D721Med (cell line): ENCODE results near the gene PSMG4.

Experiments
- DNase-seq: peaks from one replicate; pipeline ENCODE4 v3.0.0; 2011; ENCODE audit warnings: low spot score; ENCODE audit not compliant: insufficient read length
- FAIRE-seq: peaks from 2 replicates; lab custom pipeline; 2011; peaks lifted over from hg19 to GRCh38; lab: Jason Lieb, UNC
- CTCF ChIP-seq: IDR thresholded peaks from 2 replicates; pipeline ENCODE4 v1.5.1; 2012; ENCODE audit warnings: mild to moderate bottlenecking, control low read depth; ENCODE audit not compliant: insufficient read depth; ENCODE audit errors: missing control alignments

PSMG4 gene

DNA sequence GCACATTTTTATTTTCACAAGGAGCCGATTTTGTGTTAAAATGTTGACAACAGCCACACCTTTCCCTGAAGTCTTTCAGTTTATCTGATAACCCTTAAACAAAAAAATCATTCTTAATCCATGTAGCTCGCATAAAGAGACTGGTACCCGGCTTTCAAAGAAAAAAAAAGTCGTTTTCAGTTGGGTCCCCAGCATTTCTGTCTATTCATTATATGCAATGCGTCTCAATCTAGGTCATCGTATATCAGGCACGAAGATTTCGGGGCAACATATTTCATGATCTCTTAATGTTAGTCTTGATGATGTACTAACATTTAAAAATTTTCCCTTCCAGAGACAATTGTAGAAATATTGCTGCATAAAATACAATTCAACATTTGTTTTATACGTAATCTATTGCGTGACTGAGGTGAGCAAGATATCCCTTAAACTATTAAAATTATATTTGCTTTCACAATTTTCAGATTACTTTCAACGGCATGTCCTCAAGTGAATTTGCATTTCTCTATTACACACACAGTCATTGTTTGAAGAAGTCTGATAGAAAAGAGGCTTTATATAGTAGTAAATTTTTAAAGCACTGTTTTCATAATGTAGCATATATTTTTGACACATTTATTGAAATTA, 28.4 kb upstream of the PSMG4 start:
- no peak for TF ChIP-seq CTCF
- no peak for FAIRE-seq
- DNase-seq = no peak

DNA sequence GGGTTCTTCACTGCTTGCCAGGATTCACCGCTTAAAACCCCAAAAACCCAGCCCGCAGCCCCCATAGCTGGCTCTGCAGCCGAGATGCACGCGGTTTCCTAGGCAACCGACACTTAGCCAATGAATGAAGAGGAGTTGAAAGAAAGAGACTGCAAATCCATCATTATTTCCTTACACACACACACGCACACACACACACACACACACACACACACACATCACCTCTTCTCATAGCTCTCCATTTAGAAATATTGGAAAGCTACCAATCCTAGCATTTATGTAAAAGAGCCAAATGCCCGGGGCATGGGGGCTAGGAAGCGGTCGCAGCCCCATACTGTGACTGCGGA, 27.9 kb upstream of the PSMG4 start:
- TF ChIP-seq CTCF = no peak
- DNase-seq (no peak), FAIRE-seq (no peak)

DNA sequence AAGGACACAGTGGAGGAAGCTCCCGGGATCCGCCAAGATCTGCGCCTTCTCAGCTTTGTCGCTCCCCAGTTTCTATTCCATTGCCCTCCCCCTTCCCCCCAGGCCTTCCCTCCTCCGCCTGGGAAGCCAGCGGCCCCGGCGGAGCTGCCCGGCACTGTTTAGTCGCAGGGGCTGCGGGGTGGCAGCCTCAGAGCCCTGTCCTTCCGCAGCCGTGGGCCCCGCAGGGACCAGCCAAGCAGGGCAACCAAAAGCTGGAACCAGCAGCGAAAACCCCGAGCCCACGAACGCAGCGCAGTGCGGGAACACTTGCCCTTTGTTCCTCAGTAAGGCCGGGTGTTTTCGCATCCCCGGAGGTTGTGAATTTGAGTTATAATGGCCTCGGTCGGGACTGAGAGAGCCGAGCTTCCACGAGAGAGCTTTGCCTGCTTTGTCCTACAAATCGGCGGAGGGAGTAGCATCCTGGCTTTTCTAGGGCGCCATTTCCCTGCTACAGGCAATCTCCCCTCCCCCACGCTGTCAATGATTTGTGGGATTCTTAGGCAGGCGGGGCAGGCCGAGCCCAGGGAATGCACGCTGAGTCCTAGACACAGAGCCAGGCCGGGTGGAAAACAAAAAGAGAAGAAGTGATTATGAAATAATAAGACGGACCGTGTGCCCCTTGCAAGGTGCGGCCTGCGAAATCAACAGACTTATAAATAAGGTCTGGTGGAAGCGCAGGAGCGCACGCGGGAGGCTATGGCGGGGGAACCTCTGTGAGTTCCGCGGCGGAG, 27.3 kb upstream of the PSMG4 start:
- DNase-seq = no peak
- no peak for FAIRE-seq
- no peak for TF ChIP-seq CTCF

- FAIRE-seq = no peak
- TF ChIP-seq CTCF = no peak
These were observed 26.5 kb upstream of the PSMG4 start for GRCh38 chr6:3232017-3232945.

DNA sequence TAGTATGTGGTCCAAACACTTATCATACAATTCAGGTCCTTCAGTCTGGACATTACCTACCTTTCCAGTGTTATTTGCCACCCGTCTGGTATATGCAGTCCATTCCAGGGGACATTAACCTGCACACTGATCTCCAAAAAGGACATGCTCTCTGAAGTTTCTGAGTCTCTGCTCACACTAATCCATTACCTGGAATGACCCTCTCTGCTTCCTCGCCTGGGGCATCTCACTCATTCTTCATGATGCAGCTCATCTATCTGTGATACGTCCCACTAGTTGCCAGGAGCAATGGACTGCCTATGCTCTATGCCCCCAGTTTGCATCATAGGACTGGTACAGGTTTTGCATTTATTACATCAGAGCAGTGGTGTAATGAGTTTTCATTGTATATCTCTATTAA, 25.4 kb upstream of the PSMG4 start:
- DNase-seq = no peak
- TF ChIP-seq CTCF = no peak
- FAIRE-seq = no peak

More at GRCh38 chr6:3232017-3232945, 26.5 kb upstream of the PSMG4 start:
- DNase-seq = no peak

DNA sequence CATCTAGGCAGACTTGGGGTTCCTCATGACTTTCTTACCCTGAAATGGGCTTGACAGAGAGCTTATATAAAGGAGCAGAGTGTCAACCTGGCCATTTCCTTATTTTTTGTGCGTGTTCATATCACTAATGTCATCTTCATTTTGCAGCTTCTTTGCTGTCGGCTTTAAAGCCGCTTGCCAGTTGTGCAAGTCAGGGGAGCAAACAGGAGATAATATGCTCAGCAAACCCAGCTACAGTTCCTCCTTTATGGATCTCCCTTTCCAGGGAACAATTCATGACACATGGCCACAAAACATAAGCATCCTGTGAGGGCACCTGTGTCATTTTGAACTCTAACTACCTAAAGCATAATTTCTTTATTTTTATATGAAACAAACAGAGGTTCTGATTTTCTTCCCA, 24.8 kb upstream of the PSMG4 start:
- no peak for DNase-seq
- no peak for FAIRE-seq
- no peak for TF ChIP-seq CTCF

GRCh38 chr6:3235486-3235885, 23.3 kb upstream of the PSMG4 start:
- no peak for TF ChIP-seq CTCF
- FAIRE-seq (no peak), DNase-seq (no peak)
